Stomach (tissue), 4 donors: ENCODE data around the gene PCSK1N.

Experiments used
- EP300 ChIP-seq: sonication (generic); formaldehyde crosslinking; IDR thresholded peaks from one replicate; pipeline ENCODE4 v1.6.1; 2017; ENCODE audit warnings: antibody characterized with exemption
- POLR2A ChIP-seq, 4 donors: fragments of 450-650 bp; IDR thresholded peaks; one replicate each; pipeline ENCODE4 v1.6.1; 2016; ENCODE audit warnings: antibody characterized with exemption in 4 of 4, control low read depth in 2 of 4, mild to moderate bottlenecking in 1 of 4, moderate library complexity in 1 of 4
- POLR2AphosphoS5 ChIP-seq, 3 donors: sonication (generic); formaldehyde crosslinking; IDR thresholded peaks; one replicate each; pipeline ENCODE4 v1.6.1; 2016; ENCODE audit warnings: antibody characterized with exemption in 3 of 3
- TF ChIP-seq, protein P1 (sequence below), 7 experiments: fragments of 450-650 bp in 4 of 7; fragments of 200-600 bp in 3 of 7; sonication (generic) in 3 of 7; IDR thresholded peaks; one replicate each; pipeline ENCODE4 v1.5.1; 2016 to 2019; ENCODE audit warnings: antibody characterized with exemption in 7 of 7, control low read depth in 2 of 7, mild to moderate bottlenecking in 1 of 7

DNA sequence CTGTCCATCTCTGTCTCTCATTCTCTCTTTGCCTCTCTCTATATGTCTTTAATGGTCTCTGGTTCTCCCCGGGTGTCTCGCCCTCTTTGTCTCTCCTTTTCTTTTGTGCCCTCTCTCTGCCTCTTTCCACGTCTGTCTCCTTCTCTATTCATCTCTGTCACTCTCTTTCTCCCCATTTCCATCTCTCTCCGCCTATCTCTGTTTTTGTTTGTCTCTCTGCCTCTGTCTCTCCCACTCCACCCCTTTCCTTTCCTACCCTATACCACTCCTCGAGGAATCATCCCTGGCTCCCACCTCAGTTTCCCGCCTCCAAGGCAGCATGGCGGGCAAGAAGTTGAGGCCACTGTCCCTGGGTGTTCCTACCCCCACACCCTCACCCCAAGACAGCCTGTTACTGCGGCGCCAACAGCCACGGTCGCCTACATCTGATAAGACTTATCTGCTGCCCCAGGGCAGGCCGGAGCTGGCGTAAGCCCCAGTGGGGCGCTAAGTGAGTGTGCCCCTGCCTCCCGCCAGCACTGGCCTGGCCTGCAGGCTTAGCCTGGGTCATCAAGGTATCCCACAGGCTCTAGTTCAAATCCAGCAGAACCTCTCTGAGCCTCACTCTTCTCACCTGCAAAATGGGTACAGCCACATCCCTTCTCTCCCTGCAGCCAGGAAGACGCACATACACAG, 49.7 kb downstream of the PCSK1N start:
- no peak for TF ChIP-seq POLR2A (IDR thresholded peaks at IDR 0.05)
- TF ChIP-seq, protein P1, sequence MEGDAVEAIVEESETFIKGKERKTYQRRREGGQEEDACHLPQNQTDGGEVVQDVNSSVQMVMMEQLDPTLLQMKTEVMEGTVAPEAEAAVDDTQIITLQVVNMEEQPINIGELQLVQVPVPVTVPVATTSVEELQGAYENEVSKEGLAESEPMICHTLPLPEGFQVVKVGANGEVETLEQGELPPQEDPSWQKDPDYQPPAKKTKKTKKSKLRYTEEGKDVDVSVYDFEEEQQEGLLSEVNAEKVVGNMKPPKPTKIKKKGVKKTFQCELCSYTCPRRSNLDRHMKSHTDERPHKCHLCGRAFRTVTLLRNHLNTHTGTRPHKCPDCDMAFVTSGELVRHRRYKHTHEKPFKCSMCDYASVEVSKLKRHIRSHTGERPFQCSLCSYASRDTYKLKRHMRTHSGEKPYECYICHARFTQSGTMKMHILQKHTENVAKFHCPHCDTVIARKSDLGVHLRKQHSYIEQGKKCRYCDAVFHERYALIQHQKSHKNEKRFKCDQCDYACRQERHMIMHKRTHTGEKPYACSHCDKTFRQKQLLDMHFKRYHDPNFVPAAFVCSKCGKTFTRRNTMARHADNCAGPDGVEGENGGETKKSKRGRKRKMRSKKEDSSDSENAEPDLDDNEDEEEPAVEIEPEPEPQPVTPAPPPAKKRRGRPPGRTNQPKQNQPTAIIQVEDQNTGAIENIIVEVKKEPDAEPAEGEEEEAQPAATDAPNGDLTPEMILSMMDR (IDR thresholded peaks at IDR 0.05): no peak
- no peak for TF ChIP-seq POLR2AphosphoS5 (IDR thresholded peaks at IDR 0.05)
- TF ChIP-seq EP300: no peak
